ENCODE measurements around the gene MRPS22.

Gene MRPS22

GRCh38 chr3:139343895-139344856 lies at the start of gene MRPS22:
Gene MRPS22, plus strand, starts transcription at chr3:139344020. Its CDS starts 7 bp downstream, at chr3:139344027.
- Histone ChIP-seq H3K9me3 (ENCODE audit: low read length) (no peaks in the 10 kb centered on the region), H3K27me3 (ENCODE audit: control insufficient read depth in 1 of 2, insufficient read depth in 2 of 2, low read length in 2 of 2) (no peaks in the 10 kb centered on the region), H3K9ac (ENCODE audit: low read length) (peak within 1 kb of the TSS; percentile 91), H3K4me3 (ENCODE audit: low read depth in 1 of 2, low read length in 2 of 2) (peak within 1 kb of the TSS; percentile 75 to 96), H3K36me3 (ENCODE audit: insufficient read depth, low read length) (peaks cover 18% of the 10 kb centered on the region), H3K27ac (ENCODE audit: low read depth, low read length) (peak within 1 kb of the TSS; percentile 24), H3K4me1 (ENCODE audit: insufficient read depth, low read length) (peaks cover 12% of the 10 kb centered on the region)

DNA sequence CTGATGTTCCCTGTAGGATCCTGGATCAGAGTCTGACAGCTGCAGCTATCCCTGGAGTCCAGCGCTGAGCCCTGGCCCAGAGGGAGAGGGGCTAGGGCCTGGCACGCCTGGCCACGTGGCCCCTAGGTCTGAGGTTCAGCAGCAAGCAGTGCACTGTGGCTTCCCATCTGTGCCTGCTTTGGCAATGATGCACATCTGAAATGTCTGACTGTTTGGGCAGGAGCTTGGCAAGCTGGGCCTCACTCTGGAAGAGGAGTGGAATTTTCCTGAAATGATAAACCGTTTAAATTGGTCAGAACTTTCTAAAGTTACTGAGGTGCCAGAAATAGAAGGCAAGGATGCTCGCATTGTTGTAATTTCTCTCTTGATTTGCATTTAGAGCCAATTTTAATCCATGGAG lies 48.8 kb upstream of the MRPS22 start:
- Histone ChIP-seq H3K9me3 (ENCODE audit: low read length) (no peaks in the 10 kb centered on the region), H3K4me3 (ENCODE audit: low read depth in 1 of 2, low read length in 2 of 2) (no peak overlapping the region), H3K4me1 (ENCODE audit: insufficient read depth, low read length) (no peaks in the 10 kb centered on the region), H3K27me3 (ENCODE audit: control insufficient read depth in 1 of 2, insufficient read depth in 2 of 2, low read length in 2 of 2) (no peaks in the 10 kb centered on the region), H3K36me3 (ENCODE audit: insufficient read depth, low read length) (no peaks in the 10 kb centered on the region), H3K27ac (ENCODE audit: low read depth, low read length) (no peak overlapping the region), H3K9ac (ENCODE audit: low read length) (no peak overlapping the region)

- H3K4me1 ChIP-seq (ENCODE audit: insufficient read depth, low read length), result no peaks in the 10 kb centered on the region
- no peaks in the 10 kb centered on the region for H3K36me3 ChIP-seq (ENCODE audit: insufficient read depth, low read length)
- H3K27me3 ChIP-seq (ENCODE audit: control insufficient read depth in 1 of 2, insufficient read depth in 2 of 2, low read length in 2 of 2), result no peaks in the 10 kb centered on the region
- H3K4me3 ChIP-seq (ENCODE audit: low read depth in 1 of 2, low read length in 2 of 2), result no peak overlapping the region
- H3K27ac ChIP-seq (ENCODE audit: low read depth, low read length), result no peak overlapping the region
- no peak overlapping the region for H3K9ac ChIP-seq (ENCODE audit: low read length)
- H3K9me3 ChIP-seq (ENCODE audit: low read length), result no peaks in the 10 kb centered on the region
Observed at GRCh38 chr3:139296141-139296718, 47.6 kb upstream of the MRPS22 start.

GRCh38 chr3:139297588-139298311 lies 46.1 kb upstream of the MRPS22 start:
- Histone ChIP-seq H3K27ac (ENCODE audit: low read depth, low read length) (no peak overlapping the region), H3K27me3 (ENCODE audit: control insufficient read depth in 1 of 2, insufficient read depth in 2 of 2, low read length in 2 of 2) (no peaks in the 10 kb centered on the region), H3K4me1 (ENCODE audit: insufficient read depth, low read length) (no peaks in the 10 kb centered on the region), H3K9ac (ENCODE audit: low read length) (no peak overlapping the region), H3K9me3 (ENCODE audit: low read length) (no peaks in the 10 kb centered on the region), H3K4me3 (ENCODE audit: low read depth in 1 of 2, low read length in 2 of 2) (no peak overlapping the region), H3K36me3 (ENCODE audit: insufficient read depth, low read length) (no peaks in the 10 kb centered on the region)

GRCh38 chr3:139299261-139300132 lies 44.3 kb upstream of the MRPS22 start:
- Histone ChIP-seq H3K27me3 (ENCODE audit: control insufficient read depth in 1 of 2, insufficient read depth in 2 of 2, low read length in 2 of 2) (no peaks in the 10 kb centered on the region), H3K27ac (ENCODE audit: low read depth, low read length) (no peak overlapping the region), H3K9me3 (ENCODE audit: low read length) (no peaks in the 10 kb centered on the region), H3K9ac (ENCODE audit: low read length) (no peak overlapping the region), H3K4me1 (ENCODE audit: insufficient read depth, low read length) (no peaks in the 10 kb centered on the region), H3K36me3 (ENCODE audit: insufficient read depth, low read length) (no peaks in the 10 kb centered on the region), H3K4me3 (ENCODE audit: low read depth in 1 of 2, low read length in 2 of 2) (no peak overlapping the region)

DNA sequence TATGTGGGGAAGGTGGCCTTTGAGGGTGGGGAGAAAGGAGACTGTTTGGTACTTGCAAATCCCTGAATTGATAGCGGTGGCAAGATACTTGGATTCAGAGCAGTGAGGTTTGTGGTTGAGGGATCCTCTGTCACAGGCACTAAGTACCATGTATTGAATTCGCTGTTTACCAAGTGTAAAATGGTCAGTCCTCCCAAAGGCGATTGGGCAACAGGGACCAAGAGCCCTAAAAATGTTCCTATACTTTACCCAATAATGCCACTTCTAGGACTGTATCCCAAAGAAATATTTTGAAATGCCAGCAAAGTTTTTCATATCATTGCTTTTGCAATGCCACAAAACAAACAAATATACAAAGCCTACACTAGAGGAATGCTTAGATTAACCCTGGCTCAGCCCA lies 43.4 kb upstream of the MRPS22 start:
- H3K27me3 ChIP-seq (ENCODE audit: control insufficient read depth in 1 of 2, insufficient read depth in 2 of 2, low read length in 2 of 2), result no peaks in the 10 kb centered on the region
- no peaks in the 10 kb centered on the region for H3K9me3 ChIP-seq (ENCODE audit: low read length)
- H3K36me3 ChIP-seq (ENCODE audit: insufficient read depth, low read length), result no peaks in the 10 kb centered on the region
- H3K9ac ChIP-seq (ENCODE audit: low read length), result no peak overlapping the region
- H3K27ac ChIP-seq (ENCODE audit: low read depth, low read length), result no peak overlapping the region
- H3K4me1 ChIP-seq (ENCODE audit: insufficient read depth, low read length), result no peaks in the 10 kb centered on the region
- H3K4me3 ChIP-seq (ENCODE audit: low read depth in 1 of 2, low read length in 2 of 2), result no peak overlapping the region

DNA sequence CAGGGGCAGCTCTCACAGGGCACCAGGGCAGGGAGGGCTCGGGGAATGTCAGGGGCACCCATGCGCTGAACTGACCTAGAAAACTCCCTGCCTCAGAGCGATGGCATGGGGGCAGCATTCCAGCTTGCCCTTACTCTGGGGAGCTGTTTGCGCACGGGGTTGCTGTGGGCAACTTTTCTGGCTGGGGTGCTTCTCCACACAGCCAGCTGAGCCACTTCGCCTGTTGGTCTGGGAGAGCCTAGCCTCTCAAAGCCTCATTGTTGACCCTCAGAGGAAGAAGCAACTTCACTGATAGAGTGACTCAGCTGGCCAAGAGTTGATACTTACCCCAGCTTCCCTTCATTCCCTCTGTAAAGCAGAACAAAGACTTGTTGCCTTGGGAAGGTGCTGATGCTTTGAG lies 42.6 kb upstream of the MRPS22 start:
- H3K9me3 ChIP-seq (ENCODE audit: low read length), result no peaks in the 10 kb centered on the region
- no peak overlapping the region for H3K4me3 ChIP-seq (ENCODE audit: low read depth in 1 of 2, low read length in 2 of 2)
- no peaks in the 10 kb centered on the region for H3K27me3 ChIP-seq (ENCODE audit: control insufficient read depth in 1 of 2, insufficient read depth in 2 of 2, low read length in 2 of 2)
- no peak overlapping the region for H3K9ac ChIP-seq (ENCODE audit: low read length)
- H3K4me1 ChIP-seq (ENCODE audit: insufficient read depth, low read length), result no peaks in the 10 kb centered on the region
- H3K36me3 ChIP-seq (ENCODE audit: insufficient read depth, low read length), result no peaks in the 10 kb centered on the region
- H3K27ac ChIP-seq (ENCODE audit: low read depth, low read length), result no peak overlapping the region

- H3K9ac ChIP-seq (ENCODE audit: low read length), result no peak overlapping the region
- H3K4me3 ChIP-seq (ENCODE audit: low read depth in 1 of 2, low read length in 2 of 2), result no peak overlapping the region
- no peaks in the 10 kb centered on the region for H3K4me1 ChIP-seq (ENCODE audit: insufficient read depth, low read length)
- no peaks in the 10 kb centered on the region for H3K9me3 ChIP-seq (ENCODE audit: low read length)
- H3K27me3 ChIP-seq (ENCODE audit: control insufficient read depth in 1 of 2, insufficient read depth in 2 of 2, low read length in 2 of 2), result no peaks in the 10 kb centered on the region
- H3K27ac ChIP-seq (ENCODE audit: low read depth, low read length), result no peak overlapping the region
- no peaks in the 10 kb centered on the region for H3K36me3 ChIP-seq (ENCODE audit: insufficient read depth, low read length)
Observed at GRCh38 chr3:139301654-139302053, 42.2 kb upstream of the MRPS22 start.

GRCh38 chr3:139302084-139302800 lies 41.6 kb upstream of the MRPS22 start:
- Histone ChIP-seq H3K27ac (ENCODE audit: low read depth, low read length) (no peak overlapping the region), H3K4me3 (ENCODE audit: low read depth in 1 of 2, low read length in 2 of 2) (no peak overlapping the region), H3K36me3 (ENCODE audit: insufficient read depth, low read length) (no peaks in the 10 kb centered on the region), H3K9me3 (ENCODE audit: low read length) (no peaks in the 10 kb centered on the region), H3K9ac (ENCODE audit: low read length) (no peak overlapping the region), H3K4me1 (ENCODE audit: insufficient read depth, low read length) (no peaks in the 10 kb centered on the region), H3K27me3 (ENCODE audit: control insufficient read depth in 1 of 2, insufficient read depth in 2 of 2, low read length in 2 of 2) (no peaks in the 10 kb centered on the region)

- Histone ChIP-seq H3K9me3 (ENCODE audit: low read length) (no peaks in the 10 kb centered on the region), H3K4me1 (ENCODE audit: insufficient read depth, low read length) (no peaks in the 10 kb centered on the region), H3K36me3 (ENCODE audit: insufficient read depth, low read length) (no peaks in the 10 kb centered on the region), H3K27ac (ENCODE audit: low read depth, low read length) (no peak overlapping the region), H3K4me3 (ENCODE audit: low read depth in 1 of 2, low read length in 2 of 2) (no peak overlapping the region), H3K27me3 (ENCODE audit: control insufficient read depth in 1 of 2, insufficient read depth in 2 of 2, low read length in 2 of 2) (no peaks in the 10 kb centered on the region), H3K9ac (ENCODE audit: low read length) (no peak overlapping the region)
Observed at GRCh38 chr3:139302801-139303113, 41.1 kb upstream of the MRPS22 start.

Measured in muscle layer of colon (tissue), 2 donors.